NCI-H1417 (cell line): ENCODE results near the gene RFT1.
"Not testable (repeated sequence)": the region's sequence is repeated elsewhere in the genome, so short reads cannot be mapped to it uniquely, and the experiment has no call there.

Experiments used
- DNase-seq, 3 experiments: peaks; one replicate each; lab custom pipeline; 2025; lab: John Stamatoyannopoulos, UW

Gene RFT1

DNA sequence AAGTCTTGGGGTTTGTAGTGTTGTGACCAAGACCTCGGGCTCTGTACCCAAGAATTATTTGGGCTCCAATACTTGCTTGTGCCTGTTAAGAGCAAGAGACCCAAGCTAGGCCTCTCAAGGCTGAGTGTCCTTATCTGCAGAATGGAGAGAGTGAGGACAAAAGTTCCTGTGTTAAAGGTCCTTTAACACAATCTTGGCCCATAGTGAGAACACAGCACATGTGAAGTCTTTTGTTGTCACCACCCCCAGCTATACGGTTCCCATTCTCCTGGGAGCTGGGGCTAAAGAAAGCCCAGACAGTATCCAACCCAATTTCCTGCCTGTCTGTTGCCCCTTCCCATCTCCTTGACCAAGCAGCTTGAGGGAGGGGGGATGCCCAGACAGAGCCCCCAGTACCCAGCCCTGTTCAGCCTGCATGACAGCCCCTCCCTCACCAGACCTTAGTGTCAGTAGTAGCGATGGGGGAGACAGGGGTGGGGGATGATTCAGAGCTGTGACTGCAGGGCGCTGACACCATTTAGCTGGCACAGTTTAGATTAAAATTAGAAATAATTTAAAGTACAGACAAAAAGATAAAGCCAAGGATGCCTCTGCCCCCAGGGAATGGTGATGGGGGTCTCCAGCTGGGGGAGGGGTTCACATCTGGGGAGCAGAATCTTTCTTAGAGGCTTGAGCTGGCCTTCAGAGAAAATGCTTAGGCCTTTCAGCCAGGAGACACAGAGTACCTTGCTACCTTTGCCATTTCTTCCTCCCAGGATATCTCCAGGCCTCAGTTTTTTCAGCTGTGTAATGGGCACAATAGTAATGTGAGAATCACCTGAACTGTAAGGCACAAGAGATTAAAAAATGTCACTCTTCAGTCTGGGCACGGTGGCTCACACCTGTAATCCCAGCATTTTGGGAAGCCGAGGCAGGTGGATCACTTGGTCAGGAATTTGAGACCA lies 33.5 kb upstream of the RFT1 start:
- no peak for DNase-seq

DNA sequence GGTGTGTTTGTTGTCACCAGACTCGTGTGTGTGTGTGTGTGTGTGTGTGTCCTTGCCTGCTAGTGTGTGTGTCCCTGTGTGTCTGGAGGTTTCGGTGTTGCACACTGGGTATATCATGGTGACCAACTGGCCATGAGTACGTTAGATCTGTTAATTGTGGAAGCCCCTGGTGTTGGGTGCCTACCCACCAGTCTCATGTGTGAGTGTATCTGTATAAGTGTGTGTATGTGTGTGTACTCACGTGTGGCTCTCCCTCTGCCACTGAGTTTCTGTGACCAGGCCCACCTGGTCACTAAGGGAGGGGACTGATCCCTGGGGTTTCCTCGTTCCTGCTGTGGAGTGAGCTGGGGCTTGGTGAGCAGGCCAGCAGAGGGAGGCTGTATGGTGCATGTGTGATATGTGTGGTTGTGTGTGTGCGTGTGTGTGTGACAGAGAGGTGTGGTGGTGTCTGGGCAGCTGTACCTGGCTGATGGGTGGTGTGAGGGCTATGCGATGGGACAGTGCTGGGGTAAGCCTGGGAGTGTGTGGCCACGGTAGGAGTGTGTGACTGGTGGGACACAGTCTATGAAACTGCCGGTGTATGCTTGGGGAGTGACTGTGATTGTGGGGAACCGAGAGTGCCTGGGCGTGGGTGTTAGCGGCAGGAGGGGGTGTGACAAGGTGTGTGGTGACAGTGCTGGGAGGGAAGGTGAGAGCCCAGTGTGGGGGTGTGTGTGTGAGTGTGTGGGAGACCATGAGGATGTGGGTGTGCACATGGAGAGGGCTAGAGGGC lies 32.6 kb upstream of the RFT1 start:
- DNase-seq: no peak

DNA sequence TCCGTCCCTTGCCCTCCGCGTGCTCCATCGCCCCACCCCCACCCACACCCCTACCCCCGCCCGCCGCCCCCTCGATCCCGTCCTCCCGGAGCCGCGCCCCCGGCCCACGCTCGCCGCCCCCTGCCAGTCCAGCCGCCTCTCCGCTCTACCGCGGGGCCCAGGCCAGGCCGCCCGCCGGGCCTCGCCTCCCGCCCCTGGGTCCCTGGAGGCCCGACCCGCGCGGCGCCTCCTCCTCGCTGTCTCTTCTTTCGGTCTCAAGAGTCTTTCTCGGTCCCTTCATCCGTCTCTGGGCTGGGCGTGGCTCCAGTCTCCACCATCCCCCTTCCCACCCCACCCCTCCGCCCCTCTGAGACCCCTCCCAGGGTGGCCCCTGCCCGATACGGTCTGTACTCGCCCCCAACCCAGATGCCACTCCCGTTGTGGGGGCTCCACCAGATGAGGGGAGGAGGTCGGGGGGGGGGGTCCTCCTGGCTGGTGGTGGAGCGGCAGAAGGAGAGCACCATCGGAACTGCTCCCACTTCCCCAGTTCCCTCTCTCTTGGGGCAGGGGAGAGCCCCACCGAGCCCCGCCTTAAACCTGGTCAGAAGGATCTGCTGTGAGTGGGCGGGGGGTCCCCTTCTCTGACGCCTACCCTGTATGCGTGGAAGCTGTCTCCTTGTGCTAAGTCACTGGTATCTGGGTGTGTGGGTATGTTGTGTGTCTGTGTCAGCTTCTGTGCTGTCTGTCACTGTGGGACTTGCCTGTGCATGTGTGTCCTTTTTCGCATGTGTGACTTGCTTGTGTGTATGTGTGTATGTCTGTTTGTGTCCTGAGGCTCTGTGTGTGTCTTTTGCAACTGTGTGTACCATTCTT lies 31.8 kb upstream of the RFT1 start:
- peak in 2 of 3 experiments; percentile 31 to 48 for DNase-seq

DNA sequence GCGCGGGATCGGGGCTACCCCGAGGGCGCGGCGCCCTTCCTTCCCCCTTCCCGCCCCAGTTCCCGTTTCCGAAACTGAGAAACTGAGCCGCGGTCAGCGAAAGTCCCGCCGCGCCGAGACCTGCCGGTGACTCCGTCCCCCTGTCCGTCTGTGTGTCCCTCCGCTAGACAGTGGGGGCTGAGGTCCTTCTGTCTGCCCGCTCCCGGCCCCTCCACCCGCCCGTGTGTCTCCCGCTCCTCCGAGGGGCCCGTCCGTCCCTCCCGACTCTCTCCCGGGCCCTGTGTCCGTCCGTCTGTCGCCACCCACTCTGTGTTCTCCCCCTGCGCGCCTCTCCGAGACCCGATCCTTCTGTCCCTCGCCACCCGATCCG lies 31.2 kb upstream of the RFT1 start:
- DNase-seq: peak in 2 of 3 experiments; percentile 31 to 48

DNA sequence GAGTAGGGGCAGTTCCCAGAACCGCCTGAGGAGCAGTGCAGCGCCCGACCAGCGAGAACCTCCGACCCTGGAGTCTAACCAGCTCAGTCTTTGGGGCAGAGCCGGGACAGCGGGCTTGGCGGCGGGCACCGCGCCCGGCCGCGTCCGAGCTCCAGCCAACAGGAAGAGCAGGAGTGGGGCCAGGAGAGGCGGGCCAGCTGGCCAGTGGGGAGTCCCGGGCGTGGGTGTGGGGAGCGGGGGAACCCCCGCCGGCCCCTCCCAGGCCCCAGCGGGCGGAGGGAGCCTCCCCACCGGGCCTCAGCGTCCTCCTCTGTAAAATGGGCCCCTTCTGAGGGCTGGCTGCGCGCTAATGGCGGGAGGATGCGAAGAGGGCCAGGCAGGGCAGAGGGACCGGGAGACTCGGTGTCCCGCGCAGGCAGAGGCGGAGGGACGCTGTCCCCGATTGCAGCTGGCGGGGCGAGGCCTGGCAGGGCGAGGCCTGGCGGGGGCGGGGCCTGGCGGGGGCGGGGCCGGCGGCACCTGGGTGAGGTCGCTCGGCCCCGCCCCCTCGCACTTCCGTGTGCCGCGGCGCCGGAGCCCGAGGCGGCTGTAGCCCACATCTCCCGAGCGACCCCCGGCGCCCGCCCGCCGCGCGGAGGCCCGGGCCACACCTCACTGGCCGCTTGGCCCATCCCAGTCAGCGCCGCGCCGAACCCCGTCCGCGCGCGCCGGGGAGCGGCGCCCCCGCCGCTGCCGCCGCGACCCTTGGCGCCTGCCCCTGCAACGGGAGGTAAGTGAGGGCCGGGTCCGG lies 30.6 kb upstream of the RFT1 start, which contains the start of gene PRKCD:
Gene PRKCD, plus strand, starts transcription at position 550 of the 790 bp plus-strand sequence. CDS start 17,214 bp downstream, outside the sequence.
- peak; percentile 49 to 64 (median 58) for DNase-seq

DNA sequence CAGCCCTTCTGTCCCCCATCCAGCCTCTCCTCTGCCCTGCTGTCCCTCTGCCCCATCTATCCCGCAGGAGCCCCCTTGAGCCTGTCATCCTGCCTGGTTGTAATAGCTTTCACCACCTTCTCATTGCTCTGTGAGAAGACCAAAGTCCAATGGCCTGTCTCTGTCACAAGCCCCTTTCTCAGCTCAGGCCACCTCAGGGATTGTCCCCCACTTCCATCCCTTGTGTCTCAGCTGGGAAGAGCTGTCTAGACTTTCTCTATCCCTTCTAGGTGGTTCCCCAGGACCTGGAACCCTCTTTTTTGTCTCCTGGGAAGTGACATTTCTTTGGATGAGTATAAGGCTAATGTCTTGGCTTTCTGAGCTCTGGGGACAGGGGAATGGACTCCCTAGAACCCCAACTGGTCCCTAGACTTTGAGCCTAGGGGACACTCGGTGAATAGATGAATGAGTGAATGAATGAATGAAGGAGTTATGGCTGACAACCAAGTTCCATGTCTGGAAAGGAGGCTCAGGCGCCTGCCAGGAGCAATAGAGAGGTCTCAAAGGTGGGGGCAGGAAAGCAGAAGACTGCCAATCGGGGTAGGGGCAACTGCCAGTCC lies 29.9 kb upstream of the RFT1 start:
- DNase-seq: no peak

DNA sequence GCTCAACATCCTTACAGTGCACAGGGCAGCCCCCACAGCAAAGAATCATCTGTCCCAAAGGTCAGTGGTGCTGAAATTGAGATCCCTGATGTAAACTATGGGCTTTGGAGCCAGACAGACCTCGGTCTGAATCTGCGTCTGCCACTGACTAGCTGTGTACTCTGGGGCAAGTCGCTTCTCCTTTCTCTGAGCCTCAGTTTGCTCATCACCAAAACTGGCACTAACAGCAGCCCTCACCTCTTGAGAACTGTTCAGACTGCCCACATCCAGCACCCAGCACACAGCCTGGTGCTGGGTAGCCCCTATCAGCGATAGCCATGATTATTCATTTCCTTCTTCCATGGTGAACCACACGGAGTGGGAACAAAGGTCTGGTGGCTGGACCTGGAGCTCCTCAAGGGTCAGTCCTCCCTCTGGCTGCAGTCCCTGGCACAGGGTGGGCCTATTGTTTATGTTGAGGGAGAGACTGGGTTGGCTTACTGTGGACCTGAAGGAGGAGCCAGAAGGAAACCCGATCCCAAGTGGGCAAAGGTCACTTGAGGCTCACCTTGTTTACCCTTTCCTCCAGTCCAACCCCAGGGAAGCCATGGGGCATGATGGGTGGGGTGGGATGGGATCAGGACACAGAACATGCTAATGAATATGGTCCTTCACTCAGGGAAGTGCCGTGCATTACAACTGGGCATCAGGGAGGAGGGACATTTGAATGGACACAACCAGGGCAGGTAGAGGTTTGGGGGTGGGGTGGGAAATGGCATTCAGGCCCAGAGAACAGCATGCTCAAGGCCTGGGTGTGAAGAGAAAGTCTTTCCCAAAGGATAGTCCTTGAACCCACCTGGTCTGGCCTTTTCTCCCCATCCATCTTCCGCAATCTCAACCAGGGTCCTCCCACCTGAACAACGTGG lies 29.2 kb upstream of the RFT1 start:
- no peak for DNase-seq

DNA sequence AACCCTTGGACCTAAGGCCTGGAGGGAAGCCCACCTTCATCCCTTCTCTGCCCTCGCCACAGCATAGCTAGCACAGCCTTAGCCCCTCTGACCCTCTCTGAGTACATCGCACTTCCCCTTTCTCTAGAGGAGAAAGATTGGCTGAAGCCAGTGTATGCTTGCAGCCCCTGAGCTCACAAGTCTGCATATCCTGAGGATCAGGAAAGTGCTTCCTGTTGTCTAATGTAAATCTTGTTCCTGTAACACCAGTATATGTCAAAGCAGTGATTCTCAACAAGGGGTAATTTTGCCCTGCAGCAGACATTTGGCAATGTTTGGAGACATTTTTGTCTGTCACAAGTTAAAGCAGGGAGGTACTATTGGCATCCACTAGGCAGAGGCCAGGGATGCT lies 28.5 kb upstream of the RFT1 start:
- DNase-seq: no peak

DNA sequence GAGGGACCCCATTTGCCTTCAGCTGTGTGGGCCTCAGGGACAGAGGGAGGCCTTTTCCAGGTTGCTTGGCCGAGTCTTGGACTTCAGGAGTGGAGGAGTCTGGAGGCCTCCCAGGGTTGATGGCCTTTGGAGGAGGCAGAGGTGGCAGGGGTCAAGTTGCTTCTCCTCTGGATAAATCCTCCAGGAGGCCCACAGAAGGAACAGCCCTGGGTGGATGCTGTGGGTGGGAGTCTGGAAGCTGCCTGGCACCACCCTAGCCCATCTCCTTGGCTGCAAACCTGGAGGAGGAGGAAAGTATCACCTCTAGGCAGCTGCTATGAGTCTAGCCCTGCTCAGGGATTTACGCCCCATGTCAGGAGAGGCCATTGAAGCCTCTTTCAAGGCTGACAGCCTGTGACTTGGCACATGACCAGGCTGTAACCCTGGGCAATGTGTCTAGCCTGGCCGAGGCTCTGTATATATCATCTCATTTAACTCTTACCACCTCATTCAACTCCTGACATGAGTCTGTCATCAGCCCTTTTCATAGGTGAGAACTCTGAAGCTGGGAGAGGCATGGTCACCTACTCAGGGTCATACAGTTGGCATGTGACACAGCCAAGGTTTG lies 27.8 kb upstream of the RFT1 start:
- DNase-seq: no peak

DNA sequence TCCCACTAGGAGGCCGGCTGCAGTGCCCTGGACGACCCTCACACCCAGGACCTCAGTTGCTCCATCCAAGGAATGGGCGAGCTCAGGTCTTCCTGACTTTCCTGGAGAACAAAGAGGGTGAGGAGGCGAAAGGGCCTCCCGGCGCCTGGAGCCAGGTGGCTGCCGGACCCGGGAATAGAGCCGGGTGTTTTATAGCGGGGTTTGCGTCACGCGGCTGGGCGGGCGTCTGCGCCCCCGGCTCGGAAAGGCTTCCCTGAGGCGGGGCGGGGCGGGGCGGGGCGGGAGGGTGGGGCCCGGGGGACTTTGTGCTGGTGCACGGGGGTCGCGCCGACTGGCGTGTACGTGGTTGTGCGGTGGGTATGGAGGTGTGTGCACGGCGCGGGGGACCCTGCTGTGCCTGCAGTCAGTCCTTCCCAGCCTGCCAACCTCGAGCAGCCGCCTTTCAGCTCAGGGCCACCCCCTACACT lies 26.2 kb upstream of the RFT1 start:
- DNase-seq: no peak

DNA sequence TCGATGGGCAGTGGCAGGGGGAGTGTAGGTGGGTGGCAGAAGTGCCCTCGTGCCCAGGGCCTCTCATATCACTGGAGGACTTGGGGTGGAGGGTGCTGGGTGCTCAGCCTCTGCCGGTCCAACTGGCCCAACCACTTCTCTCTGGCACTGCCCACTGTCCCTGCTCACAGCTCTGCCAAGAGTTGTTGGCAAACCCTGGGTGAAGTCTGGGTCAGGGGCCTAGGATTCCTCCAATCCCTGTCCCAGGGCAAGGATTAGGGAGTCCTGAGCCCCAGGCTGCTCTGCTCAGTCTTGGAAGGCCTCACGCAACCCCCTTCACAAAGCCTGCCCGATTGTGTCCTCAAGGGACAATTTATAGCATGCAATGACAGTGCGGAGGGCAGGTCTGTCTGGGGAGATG lies 25.5 kb upstream of the RFT1 start:
- DNase-seq: no peak

DNA sequence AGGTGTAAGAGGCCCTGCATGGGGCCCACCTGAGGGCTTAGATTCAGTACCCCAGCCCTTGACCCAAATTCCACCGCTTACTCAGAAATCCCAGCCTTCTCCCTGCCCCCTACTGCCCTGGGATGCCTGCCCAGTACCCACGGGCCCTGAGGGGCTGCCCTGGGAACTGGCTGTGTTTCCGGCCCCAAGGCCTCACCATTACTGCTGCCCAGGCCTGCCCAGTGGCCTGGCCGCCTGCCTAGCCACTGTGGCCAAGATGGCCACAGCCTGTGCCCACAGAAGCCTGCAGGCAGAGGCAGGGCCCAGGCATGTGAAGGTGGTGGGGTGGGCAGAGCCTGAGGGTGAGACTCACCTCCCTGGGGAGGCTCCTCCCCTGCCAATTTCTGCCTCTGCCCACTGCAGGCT lies 24.6 kb upstream of the RFT1 start:
- DNase-seq: no peak

DNA sequence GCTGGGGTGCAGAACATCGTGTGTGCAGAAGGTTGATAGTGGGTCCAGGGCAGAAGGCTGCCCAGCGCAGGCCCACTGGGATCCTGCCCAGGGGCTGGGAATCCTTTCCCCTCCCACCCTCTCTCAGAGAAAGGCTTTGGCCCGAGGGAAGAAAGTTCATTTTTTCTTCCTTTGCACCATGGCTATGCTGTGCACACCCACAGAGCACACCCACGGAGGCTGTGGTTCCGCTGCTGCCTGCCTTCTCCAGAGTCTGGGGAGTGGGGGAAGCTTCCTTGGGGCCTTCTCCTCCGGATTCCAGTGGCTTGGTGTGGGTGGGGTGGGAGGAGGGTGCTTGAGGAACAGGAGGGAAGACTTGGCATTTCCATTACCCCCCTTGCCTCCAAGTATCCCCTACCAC lies 23.7 kb upstream of the RFT1 start:
- no peak for DNase-seq

DNA sequence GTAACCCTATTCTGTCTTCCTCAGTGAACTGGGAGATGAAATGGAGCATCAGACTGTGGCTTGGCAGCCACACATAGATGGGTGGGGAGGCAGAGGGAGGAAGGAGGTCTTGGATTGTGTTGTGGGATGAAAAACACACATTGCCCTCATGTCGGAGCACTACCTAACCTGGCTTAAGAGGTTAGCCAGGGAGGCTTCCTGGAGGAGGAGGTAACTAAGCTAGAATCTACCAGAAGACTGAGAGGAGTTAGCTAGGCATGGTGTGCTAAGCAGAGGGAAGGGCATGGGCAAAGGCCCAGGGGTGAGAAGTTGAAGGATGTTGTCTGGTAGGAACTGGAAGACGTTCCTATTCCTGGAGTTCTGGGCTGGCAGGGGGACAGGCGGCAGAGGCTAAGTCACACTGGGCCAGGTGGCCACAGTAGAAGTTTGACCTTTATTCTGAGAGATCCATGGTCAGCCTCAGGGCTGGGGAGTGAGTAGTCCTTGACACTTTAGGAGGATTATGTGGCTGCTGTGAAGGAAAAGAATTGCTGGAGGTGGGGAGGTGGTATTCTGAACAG lies 23.1 kb upstream of the RFT1 start:
- DNase-seq: no peak

DNA sequence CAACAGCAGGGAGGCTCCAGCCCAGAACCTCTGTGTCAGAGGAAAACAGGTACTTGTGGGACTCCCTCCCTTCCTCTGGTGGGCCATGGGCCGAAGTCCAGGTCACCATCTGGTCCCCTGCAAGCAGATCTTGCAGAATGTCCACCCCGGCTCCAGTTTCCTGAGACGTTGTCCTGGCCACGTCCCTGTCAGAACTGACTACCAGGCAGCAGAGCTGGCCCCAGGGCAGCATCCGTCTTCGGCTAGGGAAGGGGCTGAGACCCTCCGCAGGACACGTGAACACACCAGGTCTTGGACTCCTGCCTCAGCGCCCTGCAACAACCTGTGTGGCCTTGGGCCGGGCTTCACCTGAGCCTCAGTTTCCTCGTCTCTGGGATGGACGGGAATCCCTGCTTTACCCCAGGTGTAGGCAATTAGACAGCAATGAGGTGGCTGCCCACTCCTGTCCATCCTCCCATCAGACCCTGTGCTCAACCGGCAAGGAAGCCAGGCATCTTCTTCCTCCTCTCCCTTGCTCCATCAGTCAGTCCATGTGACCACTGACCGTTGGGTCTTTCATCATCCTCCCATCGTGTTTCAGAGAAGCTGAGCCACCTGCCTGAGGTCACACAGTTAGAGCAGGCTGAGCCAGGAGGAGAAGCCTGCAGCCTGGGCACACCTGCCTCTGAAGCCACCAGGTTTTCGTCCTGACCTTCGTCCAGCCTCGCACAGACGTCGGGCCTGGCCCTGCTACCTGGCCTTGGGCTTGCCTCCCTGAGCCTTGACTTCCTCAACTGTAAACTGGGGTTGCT lies 21.8 kb upstream of the RFT1 start:
- no peak for DNase-seq

DNA sequence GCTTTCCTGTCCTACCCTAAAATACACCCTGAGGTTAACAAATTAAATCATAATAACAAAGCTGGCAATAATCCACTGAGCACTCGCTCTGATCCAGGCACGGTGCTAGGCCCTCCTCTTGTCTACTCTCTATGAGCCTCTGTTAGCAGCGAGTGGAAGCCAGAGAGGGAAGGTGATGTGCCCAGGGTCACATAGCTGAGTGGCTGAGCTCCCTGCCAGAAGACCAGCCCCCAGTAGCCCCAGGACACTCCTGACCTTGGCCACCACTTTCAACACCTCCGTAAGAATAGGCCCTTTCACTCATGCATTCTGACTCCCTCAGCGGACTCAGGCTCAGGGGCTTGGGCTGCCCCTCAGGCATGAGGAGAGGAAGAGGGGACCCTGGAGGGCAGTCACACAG lies 21.2 kb upstream of the RFT1 start:
- DNase-seq: no peak

DNA sequence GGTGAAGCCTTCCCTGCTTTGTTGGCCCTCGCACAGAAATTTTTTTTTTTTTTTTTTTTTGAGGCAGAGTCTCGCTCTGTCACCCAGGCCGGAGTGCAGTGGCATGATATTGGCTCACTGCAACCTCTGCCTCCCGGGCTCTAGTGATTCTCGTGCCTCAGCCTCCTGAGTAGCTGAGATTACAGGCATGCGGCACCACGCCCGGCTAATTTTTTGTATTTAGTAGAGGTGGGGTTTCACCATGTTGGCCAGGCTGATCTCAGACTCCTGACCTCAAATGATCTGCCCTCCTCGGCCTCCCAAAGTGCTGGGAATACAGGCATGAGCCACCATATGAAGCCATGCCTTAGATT lies 20.8 kb upstream of the RFT1 start:
- DNase-seq: not testable (repeated sequence)
